ENCODE data around the gene ST7.

ST7 gene

DNA sequence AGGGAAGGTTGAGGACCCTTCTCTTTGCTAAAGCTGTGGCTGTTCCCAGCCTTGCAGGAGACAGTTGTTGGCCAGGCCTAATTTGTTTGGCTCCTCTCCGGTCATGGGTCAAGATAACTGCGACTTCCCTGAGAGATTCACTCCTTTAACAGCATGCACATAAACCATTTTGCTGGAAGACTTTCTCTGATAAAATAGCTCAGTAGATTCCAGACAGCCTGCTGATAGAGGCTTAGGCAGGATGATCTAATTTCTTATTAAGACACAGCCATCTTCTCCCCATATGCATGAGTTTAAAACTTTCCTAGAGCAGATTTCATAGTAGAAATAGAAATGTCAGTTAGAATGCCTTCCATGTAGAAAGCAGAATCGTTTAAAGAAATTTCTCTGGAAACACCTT is 187.6 kb downstream of the ST7 start:
- TF ChIP-seq, protein P1, sequence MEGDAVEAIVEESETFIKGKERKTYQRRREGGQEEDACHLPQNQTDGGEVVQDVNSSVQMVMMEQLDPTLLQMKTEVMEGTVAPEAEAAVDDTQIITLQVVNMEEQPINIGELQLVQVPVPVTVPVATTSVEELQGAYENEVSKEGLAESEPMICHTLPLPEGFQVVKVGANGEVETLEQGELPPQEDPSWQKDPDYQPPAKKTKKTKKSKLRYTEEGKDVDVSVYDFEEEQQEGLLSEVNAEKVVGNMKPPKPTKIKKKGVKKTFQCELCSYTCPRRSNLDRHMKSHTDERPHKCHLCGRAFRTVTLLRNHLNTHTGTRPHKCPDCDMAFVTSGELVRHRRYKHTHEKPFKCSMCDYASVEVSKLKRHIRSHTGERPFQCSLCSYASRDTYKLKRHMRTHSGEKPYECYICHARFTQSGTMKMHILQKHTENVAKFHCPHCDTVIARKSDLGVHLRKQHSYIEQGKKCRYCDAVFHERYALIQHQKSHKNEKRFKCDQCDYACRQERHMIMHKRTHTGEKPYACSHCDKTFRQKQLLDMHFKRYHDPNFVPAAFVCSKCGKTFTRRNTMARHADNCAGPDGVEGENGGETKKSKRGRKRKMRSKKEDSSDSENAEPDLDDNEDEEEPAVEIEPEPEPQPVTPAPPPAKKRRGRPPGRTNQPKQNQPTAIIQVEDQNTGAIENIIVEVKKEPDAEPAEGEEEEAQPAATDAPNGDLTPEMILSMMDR (IDR thresholded peaks at IDR 0.05; ENCODE audit: borderline replicate concordance, insufficient read depth, low read depth, low read length): no peak
- H3K4me3 ChIP-seq (ENCODE audit: low read depth, low read length): no peak overlapping the region

DNA sequence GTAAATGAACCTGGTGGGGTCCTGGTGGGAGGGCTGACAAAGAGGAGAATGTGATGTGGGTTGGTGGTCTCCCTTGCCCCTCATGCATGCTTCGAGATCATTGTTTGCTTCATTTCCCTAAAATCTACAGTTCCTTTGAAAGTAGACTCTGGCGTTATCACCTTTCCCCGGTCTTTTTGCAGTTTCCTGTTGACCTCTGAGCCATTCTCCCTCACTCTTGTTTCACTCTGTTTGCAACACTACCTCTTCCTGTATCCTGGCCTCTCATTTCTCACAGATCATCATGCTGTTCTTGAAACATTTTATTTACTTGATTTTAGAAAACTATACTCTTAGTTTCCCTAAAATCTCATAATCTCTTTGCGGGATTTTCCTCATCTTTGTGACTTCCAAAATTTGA is 189.8 kb downstream of the ST7 start:
- no peak overlapping the region for H3K4me3 ChIP-seq (ENCODE audit: low read depth, low read length)
- TF ChIP-seq, protein P1 (IDR thresholded peaks at IDR 0.05; ENCODE audit: borderline replicate concordance, insufficient read depth, low read depth, low read length): no peak

DNA sequence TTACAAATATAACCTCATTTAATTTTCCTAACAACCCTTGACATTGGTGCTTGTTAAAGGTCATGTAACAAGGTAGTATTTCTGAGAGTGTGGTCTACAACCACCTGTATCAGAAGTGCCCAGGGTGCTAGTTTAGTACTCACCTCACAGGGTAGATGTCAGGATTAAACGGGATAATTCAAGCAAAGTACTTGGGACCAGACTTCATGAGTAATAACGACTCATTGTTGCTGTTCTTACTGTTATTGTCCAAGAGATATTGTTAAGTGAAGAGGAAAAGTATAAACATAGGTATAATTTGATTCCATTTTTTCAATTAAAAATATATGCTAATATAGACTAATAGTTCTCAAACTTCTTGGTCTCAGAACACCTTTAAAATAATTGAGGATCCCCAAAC is 190.3 kb downstream of the ST7 start:
- H3K4me3 ChIP-seq (ENCODE audit: low read depth, low read length): no peak overlapping the region
- TF ChIP-seq, protein P1 (IDR thresholded peaks at IDR 0.05; ENCODE audit: borderline replicate concordance, insufficient read depth, low read depth, low read length): no peak

GRCh38 chr7:117145333-117145732 is 192.0 kb downstream of the ST7 start:
- no peak overlapping the region for H3K4me3 ChIP-seq (ENCODE audit: low read depth, low read length)
- TF ChIP-seq, protein P1 (IDR thresholded peaks at IDR 0.05; ENCODE audit: borderline replicate concordance, insufficient read depth, low read depth, low read length): no peak

GRCh38 chr7:117146059-117146458 is 192.8 kb downstream of the ST7 start:
- no peak overlapping the region for H3K4me3 ChIP-seq (ENCODE audit: low read depth, low read length)
- TF ChIP-seq, protein P1 (IDR thresholded peaks at IDR 0.05; ENCODE audit: borderline replicate concordance, insufficient read depth, low read depth, low read length): no peak

- TF ChIP-seq, protein P1 (IDR thresholded peaks at IDR 0.05; ENCODE audit: borderline replicate concordance, insufficient read depth, low read depth, low read length): no peak
- no peak overlapping the region for H3K4me3 ChIP-seq (ENCODE audit: low read depth, low read length)
Observed at GRCh38 chr7:117146511-117146910, 193.2 kb downstream of the ST7 start.

- TF ChIP-seq, protein P1 (IDR thresholded peaks at IDR 0.05; ENCODE audit: borderline replicate concordance, insufficient read depth, low read depth, low read length): no peak
- H3K4me3 ChIP-seq (ENCODE audit: low read depth, low read length): no peak overlapping the region
Observed at GRCh38 chr7:117148971-117149370, 195.7 kb downstream of the ST7 start.
